ENCODE results near the gene MPG.
"Not testable (repeated sequence)": the region's sequence is repeated elsewhere in the genome, so short reads cannot be mapped to it uniquely, and the experiment has no call there.

MPG gene

GRCh38 chr16:118857-119256, 40.8 kb downstream of the MPG start:
- no peak for DNase-seq

GRCh38 chr16:119295-119694, 41.3 kb downstream of the MPG start:
- DNase-seq = no peak

- no peak for DNase-seq
These were observed 41.9 kb downstream of the MPG start for GRCh38 chr16:119835-120491.

GRCh38 chr16:120756-121155, 42.7 kb downstream of the MPG start:
- no peak for DNase-seq

- no peak for DNase-seq
These were observed 44.3 kb downstream of the MPG start for GRCh38 chr16:122361-122760.

- DNase-seq = not testable (repeated sequence)
These were observed 45.7 kb downstream of the MPG start for GRCh38 chr16:123558-124350.

GRCh38 chr16:125011-125410, 47.0 kb downstream of the MPG start:
- DNase-seq = no peak

- no peak for DNase-seq
These were observed 51.0 kb downstream of the MPG start for GRCh38 chr16:129075-129474.

- DNase-seq = no peak
These were observed 52.6 kb downstream of the MPG start for GRCh38 chr16:130533-131173.

- DNase-seq = no peak
These were observed 54.1 kb downstream of the MPG start for GRCh38 chr16:132120-132519.

- DNase-seq = no peak
These were observed 55.7 kb downstream of the MPG start for GRCh38 chr16:133716-134115.

All from NCI-H510A treated with DMSO at 0.1 percent for 48 hours (cell line).